Islet of Langerhans (tissue), 1 donor: Measurements from ENCODE around the gene TEC.

ENCODE experiments used
- FAIRE-seq: peaks from one replicate; lab custom pipeline; 2011; peaks lifted over from hg19 to GRCh38; lab: Jason Lieb, UNC

TEC gene

GRCh38 chr4:48120132-48120531 lies 149.5 kb downstream of the TEC start:
- FAIRE-seq, result no peak

GRCh38 chr4:48119646-48120045 lies 150.0 kb downstream of the TEC start:
- FAIRE-seq, result no peak

DNA sequence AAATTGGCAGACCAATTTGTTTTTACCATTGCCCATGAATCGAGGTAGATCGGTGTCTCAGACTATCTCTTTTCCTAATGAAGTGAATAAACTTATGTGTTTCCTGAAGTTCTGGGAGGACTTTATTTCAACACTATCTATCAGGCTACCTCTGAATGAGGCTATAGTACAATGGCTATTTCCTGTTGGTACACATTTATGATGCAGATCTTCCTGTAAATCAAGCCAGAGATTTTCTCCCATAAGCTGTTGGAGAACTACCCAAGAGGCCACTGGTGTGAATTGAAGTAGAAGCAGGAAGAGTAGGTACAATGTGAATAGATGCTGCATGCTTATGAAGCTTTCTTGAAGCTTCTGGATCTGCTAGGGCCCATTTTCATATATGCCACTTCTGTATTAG lies 151.6 kb downstream of the TEC start:
- no peak for FAIRE-seq

DNA sequence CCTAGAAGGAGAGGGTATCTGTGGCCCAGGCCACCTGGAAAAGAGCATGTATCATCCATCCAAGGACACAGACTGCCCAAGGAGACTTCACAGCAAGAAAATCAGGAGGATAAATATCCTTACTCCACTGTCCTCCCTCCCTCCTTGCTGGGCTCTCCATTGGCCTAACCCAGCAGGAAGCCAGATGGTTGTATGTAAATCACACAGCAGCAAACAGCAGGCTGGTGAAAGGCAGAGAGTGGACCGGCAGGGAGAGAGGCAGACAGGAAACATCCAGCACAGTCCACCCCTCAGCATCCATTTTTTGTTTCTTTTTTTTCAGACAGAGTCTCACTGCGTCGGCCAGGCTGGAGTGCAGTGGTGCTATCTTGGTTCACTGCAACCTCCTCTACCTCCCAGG lies 153.1 kb downstream of the TEC start:
- no peak for FAIRE-seq

GRCh38 chr4:48114412-48114811 lies 155.2 kb downstream of the TEC start:
- FAIRE-seq, result no peak

DNA sequence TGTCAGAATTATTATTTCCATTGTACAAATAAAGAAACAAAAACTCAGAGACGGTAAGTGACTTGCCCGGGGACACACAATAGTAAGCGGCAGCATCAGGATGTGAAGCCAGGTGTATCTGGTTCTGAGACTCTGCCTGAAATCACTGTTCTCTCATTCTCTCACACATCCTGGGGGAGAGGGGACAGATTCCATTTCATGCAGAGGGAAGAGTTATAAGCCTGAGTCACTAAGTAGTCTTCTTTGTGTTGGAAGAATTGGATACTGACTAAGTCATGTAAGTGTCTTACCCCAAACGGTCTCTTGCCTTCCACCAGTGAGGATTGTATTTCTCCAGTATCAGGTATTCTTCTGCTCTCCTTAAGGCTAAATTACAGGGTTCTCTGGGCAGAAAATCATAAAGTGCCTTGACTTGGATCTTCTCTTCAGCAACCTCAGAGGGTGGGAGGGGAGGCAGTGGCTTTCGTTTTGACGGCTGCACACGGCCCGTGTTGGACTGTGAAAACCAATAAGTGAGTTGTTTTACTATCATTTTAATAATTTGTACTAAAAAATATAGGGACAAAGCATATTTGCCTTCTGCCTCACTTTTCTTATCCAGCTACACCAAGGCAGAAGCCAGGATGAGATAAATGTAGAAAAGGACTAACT lies 157.5 kb downstream of the TEC start:
- no peak for FAIRE-seq

DNA sequence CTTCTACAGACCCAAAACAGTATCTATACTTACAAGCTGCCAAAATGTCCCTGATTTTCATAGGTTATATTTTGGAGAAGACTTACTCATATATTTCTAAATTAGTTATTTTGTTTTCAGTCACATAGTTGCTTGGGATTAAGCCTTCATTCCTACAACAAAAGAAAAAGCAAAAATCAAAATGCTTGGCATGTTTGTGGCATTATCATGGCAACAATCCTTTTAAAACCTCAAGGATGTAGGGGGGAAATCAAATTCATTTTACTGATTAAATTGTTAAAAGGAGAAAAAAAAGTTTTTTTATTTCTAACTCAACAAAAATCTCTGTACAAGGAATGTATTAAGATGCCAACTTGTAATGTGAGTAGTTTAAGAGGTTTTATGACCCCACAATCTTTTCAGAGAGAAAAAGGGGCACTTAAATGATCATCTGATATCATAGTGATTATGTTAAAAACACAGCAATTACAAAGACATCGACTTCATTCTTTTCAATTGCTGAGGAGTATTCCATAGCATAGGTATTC lies 159.1 kb downstream of the TEC start:
- FAIRE-seq, result no peak

- peak; percentile 92 for FAIRE-seq
Measured at GRCh38 chr4:48109413-48110263, 160.0 kb downstream of the TEC start.

- FAIRE-seq, result no peak
Measured at GRCh38 chr4:48108309-48109073, 161.1 kb downstream of the TEC start.

DNA sequence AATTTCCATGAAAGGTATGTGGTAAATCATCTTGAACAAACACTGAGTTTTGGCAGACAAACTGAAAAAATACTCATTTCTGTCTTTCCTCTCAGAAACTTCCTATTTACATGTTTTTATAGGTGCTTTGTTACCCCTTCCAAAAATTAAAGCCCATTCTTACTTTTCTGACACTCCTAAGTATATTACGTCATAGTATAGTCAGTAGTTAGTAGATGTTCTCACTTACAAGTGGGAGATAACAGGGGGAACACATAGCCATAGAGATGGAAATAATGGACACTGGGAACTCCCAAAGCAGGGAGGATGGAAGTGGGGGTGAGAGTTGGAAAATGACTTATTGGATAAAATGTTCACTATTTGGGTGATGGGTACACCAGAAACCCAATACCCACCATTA lies 164.4 kb downstream of the TEC start:
- FAIRE-seq, result no peak

DNA sequence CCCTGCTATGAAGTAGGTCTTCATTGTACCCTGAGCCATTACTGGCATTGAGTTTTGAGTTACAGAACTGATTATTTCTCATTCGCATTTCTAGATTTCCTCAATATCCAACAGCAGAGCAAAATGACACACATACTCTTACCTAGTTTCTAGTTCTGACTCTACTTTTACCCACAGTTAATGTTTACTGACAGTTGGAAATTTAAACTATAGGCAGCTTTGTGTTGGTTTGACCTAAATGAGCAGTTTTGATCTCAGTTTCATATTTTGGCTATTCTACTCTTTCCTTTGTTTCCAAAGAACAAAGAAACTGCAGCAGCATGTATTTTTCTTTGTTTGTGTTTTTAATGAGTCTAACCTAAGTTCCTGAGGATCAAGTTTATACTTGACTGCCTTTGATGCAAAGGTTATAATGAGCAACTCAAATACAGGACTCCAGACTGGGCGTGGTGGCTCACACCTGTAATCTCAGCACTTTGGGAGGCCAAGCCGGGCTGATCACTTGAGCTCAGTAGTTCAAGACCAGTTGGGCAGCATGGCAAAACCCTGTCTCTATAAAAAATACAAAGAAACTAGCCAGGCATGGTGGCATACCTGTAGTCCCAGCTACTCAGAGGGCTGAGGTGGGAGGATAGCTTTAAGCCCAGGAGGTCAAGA lies 166.0 kb downstream of the TEC start:
- no peak for FAIRE-seq

DNA sequence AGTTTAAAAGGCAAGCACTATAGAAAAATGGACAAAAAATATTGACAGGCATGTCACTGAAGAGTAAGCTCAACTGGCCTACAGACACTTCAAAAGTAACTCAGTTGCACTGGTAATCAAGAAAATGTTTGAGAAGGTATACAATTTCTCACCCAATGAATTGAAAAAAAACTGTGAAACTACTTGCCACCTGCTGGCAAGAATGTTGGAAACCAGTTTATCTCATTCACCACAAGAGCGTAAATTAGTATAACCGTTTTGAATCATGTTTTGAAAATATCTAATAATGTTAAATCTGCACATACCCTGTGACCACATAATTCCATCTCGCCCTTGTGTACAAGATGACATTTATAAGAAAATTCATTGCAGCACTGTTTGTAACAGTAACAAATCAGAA lies 167.3 kb downstream of the TEC start:
- FAIRE-seq, result no peak

DNA sequence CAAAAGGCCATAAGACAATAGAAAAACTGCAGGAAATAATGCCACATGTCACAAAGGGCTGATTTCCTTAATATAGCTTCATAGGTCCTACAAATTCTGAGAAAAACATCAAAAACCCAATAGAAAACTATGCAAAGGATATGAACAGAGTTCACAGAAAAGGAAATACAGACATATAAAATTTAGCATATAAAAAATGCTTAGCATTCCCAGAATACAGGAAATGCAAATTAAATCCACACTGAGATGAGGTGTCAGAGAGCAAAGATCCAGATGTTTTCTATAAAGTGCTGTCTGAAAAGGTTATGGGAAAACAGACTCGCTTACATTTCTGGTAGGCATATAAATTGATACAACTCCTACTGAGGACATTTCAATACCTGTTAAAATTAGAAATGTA lies 169.4 kb downstream of the TEC start:
- FAIRE-seq, result no peak

DNA sequence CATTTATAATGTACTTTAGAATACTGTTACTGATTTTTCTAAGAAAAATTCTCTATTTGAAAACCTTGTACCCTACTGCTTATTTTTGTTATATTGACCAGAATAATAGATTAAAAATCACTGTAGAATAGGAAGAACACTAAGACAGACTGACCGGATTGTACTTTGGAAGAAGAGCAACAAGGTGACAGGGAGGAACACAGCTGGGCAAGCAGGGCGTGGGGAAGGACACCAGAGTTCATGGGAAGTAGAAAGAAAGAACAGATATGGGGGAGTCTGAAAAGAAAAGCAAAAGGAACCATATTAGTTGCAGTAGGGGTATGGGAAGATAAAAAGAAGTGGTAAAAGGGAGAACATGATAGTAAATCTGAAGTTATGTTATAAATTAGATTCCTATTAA lies 174.2 kb downstream of the TEC start:
- no peak for FAIRE-seq

DNA sequence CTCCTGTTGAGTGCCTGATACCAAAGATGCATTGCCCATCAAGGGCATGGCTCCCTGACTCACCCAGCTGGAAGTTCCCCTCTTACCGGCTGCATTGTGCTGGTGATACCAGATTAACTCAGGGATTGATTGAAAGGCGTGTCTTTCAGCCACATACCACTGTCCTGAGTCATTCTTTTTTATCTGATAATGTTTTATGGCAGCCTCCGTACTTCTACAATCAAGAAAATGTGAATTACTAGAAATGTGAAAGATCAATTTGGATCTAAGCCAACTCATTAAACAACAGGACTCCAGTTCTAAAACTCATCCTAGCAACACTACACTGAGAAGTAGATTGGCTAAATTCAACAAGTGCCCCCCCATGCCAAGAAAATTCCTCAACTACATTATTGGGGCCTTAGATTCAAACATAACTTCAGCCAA lies 175.6 kb downstream of the TEC start:
- no peak for FAIRE-seq

- no peak for FAIRE-seq
Measured at GRCh38 chr4:48090621-48091020, 179.0 kb downstream of the TEC start.

DNA sequence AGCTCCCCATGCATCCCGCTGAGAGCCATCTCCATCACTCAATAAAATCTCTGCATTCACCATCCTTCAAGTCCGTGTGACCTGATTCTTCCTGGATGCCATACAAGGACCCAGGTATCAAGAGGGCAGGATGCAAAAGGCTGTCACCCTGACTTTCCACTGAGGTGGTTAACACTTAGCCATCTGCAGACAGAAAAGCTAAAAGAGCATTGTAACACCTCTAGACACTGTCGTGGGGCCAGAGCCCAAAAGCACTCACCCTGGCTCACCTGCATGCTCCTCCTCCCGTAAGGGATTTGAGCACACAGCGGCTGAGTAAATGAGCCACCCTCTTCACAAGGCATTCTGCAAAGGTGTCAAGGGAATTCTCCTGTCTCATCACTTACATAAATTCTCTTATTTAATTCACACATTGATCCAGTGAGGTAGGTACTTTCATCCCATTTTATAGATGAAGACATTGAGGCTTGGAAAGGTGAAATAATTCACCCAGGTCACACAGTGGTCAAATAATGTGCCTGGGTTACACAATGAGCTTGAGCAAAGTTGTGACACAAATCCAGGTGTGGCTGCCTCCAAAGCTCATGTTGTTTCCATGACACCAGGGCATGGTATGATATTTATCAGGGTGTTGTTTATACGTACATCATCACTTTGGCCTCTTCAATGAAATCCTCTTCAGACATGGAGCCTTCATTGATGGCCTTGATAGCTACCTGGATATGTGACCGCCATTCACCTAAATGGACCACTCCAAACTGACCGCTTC lies 183.6 kb downstream of the TEC start:
- no peak for FAIRE-seq
